T-helper 2 cell treated with Interferon-gamma antibody and Interleukin-4, amounts not matched to agents 5 μg/mL and 100 μg/mL, for 36 hours (primary cell): ENCODE data around the gene TXNDC8.
"Not testable (repeated sequence)": the region's sequence is repeated elsewhere in the genome, so short reads cannot be mapped to it uniquely, and the experiment has no call there.

Experiments
- DNase-seq: peaks from one replicate; pipeline ENCODE4 v3.0.0; 2021; ENCODE audit warnings: low spot score
- H3K27ac Mint-ChIP-seq: one replicate; pipeline ENCODE4 v1.8.0; 2021; ENCODE audit warnings: mild to moderate bottlenecking, mixed read lengths
- H3K27me3 Mint-ChIP-seq: one replicate; pipeline ENCODE4 v1.8.0; 2021; ENCODE audit warnings: low read depth, mixed read lengths
- H3K36me3 Mint-ChIP-seq: one replicate; pipeline ENCODE4 v1.8.0; 2021; ENCODE audit warnings: low read depth, mixed read lengths
- H3K4me1 Mint-ChIP-seq: one replicate; pipeline ENCODE4 v1.8.0; 2021; ENCODE audit warnings: low read depth, mixed read lengths
- H3K4me3 Mint-ChIP-seq: one replicate; pipeline ENCODE4 v1.8.0; 2022; ENCODE audit warnings: mild to moderate bottlenecking, moderate library complexity, mixed read lengths
- H3K9me3 Mint-ChIP-seq: one replicate; pipeline ENCODE4 v1.8.0; 2021; ENCODE audit warnings: mixed read lengths

The TXNDC8 gene

DNA sequence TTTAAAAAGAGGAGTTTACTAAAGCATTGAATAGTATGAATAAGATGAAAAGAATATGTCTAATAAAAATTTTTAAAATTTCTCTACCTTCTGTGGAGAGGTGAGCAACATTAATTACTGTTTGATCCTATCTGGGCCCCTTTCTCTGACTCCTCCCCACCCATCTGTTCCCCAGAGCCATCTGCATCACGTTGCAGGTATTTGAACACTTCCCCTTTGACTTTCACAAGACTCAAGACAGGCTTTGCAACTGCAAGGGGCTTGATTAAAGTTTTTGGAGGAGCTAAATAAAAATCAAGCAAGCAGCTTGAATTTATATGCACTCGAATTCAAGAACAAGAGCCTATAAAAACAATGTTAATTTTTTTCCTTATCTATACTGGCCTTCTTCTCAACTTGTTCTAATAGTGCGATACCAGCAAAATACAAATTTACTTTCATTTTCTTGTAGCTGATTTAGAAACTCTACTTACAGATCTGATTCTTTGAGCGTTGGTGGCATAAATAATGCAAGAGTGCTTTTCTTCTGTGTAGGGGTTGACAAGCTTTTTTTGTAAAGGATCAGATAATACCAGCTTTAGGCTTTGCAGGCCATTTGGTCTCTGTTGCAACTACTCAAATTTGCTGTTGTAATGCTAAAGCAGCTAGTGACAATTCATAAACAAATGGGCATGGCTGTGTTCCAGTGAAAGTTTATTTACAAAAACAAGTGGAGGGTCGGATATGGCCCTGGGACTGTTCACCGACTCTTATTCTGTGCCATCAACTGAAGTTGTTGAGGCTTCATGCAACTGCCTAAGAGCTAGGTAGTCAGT is 21.2 kb downstream of the TXNDC8 start:
- DNase-seq, result no peak
- no peaks in the 10 kb centered on the region for H3K36me3 Mint-ChIP-seq
- H3K9me3 Mint-ChIP-seq, result peaks cover 8% of the 10 kb centered on the region
- H3K27me3 Mint-ChIP-seq, result peaks cover 2% of the 10 kb centered on the region
- H3K4me1 Mint-ChIP-seq, result peaks cover 7% of the 10 kb centered on the region
- H3K27ac Mint-ChIP-seq, result no peak overlapping the region
- peak overlapping the region; percentile 64 for H3K4me3 Mint-ChIP-seq

DNA sequence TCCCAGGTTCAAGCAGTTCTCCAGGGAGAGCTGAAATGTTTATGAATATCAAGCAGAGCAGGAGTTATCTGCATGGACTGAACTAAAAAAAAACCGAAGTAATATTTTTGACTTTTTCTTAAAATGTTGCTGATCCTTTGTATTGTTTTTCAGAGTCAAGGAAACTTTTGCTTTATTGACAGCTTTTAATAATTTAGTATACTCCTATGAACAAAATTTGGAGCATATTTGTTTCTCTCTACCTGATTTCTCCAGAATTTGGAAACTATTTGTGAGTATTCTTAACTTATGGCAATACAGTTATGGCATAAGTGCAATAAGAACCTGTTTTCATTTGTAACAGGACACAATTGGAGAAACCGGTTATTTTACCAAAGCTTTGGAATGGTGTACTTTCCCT is 25.7 kb downstream of the TXNDC8 start:
- Mint-ChIP-seq H3K9me3 (peaks cover 14% of the 10 kb centered on the region), H3K4me1 (peaks cover 18% of the 10 kb centered on the region)
- H3K4me3 Mint-ChIP-seq, H3K27me3 Mint-ChIP-seq, H3K27ac Mint-ChIP-seq, H3K36me3 Mint-ChIP-seq, DNase-seq: not testable (repeated sequence)

DNA sequence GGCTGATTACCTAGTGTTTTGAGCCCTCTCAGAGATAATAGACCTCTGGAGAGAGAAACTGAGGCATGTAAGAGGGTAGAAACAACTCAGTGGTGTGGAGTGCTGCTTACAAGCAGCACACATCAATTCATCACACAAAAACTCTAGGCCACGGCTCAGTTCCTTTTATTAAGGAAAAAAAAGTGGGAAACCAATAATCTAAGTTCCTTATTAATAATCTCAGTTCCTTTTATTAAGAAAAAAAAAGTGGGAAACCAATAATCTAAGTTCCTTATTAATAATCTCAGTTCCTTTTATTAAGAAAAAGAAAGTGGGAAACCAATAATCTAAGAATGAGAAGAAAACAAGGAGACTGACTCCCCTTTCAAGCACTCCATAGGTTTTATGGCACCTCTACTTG is 28.0 kb downstream of the TXNDC8 start:
- Mint-ChIP-seq H3K36me3 (no peaks in the 10 kb centered on the region), H3K27me3 (peaks cover 4% of the 10 kb centered on the region), H3K27ac (no peak overlapping the region), H3K4me1 (peaks cover 10% of the 10 kb centered on the region), H3K9me3 (peaks cover 14% of the 10 kb centered on the region), H3K4me3 (no peak overlapping the region)
- DNase-seq, result no peak

- H3K9me3 Mint-ChIP-seq, result peaks cover 14% of the 10 kb centered on the region
- H3K4me1 Mint-ChIP-seq, result peaks cover 10% of the 10 kb centered on the region
- H3K27ac Mint-ChIP-seq, result peak overlapping the region; percentile 16
- peaks cover 4% of the 10 kb centered on the region for H3K27me3 Mint-ChIP-seq
- peak overlapping the region; percentile 19 for H3K4me3 Mint-ChIP-seq
- no peaks in the 10 kb centered on the region for H3K36me3 Mint-ChIP-seq
- no peak for DNase-seq
Observed at GRCh38 chr9:110308633-110309038, 29.0 kb downstream of the TXNDC8 start.

DNA sequence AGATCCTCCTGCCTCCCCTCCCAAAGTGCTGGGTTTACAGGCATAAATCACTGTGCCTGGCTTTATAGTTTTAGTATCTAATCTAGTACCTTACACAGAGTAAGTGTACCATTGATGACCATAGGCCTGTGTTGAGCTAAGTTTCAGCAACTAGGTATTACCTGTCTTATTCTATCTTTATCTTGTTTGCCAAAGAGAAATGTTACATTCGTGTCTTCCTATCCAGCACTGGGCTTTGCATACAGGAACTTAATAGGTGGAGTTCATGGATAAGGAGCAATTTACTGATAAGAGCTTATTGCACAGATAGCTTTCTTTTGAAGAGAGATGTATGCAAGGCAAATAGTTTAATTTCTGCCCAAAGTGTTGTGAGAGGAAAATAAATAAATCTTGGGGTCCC is 30.5 kb downstream of the TXNDC8 start:
- DNase-seq, result no peak
- Mint-ChIP-seq H3K27ac (no peak overlapping the region), H3K27me3 (peaks cover 4% of the 10 kb centered on the region), H3K4me3 (no peak overlapping the region), H3K9me3 (peaks cover 6% of the 10 kb centered on the region), H3K36me3 (no peaks in the 10 kb centered on the region), H3K4me1 (peaks cover 10% of the 10 kb centered on the region)

GRCh38 chr9:110303133-110303532 is 34.5 kb downstream of the TXNDC8 start:
- DNase-seq, result no peak
- H3K27ac Mint-ChIP-seq, result no peak overlapping the region
- peaks cover under 1% of the 10 kb centered on the region for H3K4me1 Mint-ChIP-seq
- peaks cover 6% of the 10 kb centered on the region for H3K27me3 Mint-ChIP-seq
- H3K36me3 Mint-ChIP-seq, result no peaks in the 10 kb centered on the region
- H3K4me3 Mint-ChIP-seq, result no peak overlapping the region
- no peaks in the 10 kb centered on the region for H3K9me3 Mint-ChIP-seq

DNA sequence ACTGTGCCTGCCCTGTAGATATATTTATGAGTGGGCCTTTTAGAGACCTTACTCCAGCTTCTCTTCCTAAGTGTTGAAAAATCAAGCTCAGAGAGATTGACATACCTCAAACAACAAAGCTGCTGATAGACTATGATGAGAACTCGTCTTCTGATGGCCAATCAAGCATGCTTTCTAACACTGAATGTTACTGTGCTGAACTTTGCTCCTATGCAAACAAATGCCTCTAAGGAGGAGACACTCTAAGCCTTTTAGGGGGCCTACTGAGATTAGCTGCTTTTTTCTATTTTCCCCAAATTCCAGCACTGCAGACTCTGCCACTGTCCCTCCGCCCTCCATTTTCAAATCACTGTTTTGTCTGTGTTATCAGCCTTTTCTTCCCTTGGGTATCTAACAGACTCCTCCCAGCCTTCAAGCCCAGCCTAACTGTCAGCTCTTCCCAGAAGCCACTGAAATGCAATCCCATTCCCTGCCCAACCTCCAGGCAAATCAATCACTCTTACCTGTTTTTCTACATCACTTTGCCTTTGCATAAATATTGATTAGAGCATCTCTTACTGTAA is 39.5 kb downstream of the TXNDC8 start:
- no peaks in the 10 kb centered on the region for H3K4me1 Mint-ChIP-seq
- DNase-seq, result no peak
- peaks cover 2% of the 10 kb centered on the region for H3K27me3 Mint-ChIP-seq
- H3K27ac Mint-ChIP-seq, result no peak overlapping the region
- no peaks in the 10 kb centered on the region for H3K9me3 Mint-ChIP-seq
- no peak overlapping the region for H3K4me3 Mint-ChIP-seq
- no peaks in the 10 kb centered on the region for H3K36me3 Mint-ChIP-seq

- Mint-ChIP-seq H3K27ac (no peak overlapping the region), H3K36me3 (no peaks in the 10 kb centered on the region), H3K27me3 (no peaks in the 10 kb centered on the region), H3K4me1 (no peaks in the 10 kb centered on the region), H3K4me3 (no peak overlapping the region), H3K9me3 (no peaks in the 10 kb centered on the region)
- no peak for DNase-seq
Observed at GRCh38 chr9:110293248-110293647, 44.4 kb downstream of the TXNDC8 start.

GRCh38 chr9:110291921-110292557 is 45.6 kb downstream of the TXNDC8 start:
- no peak overlapping the region for H3K4me3 Mint-ChIP-seq
- H3K4me1 Mint-ChIP-seq, result no peaks in the 10 kb centered on the region
- no peak for DNase-seq
- no peaks in the 10 kb centered on the region for H3K36me3 Mint-ChIP-seq
- no peaks in the 10 kb centered on the region for H3K9me3 Mint-ChIP-seq
- H3K27me3 Mint-ChIP-seq, result no peaks in the 10 kb centered on the region
- H3K27ac Mint-ChIP-seq, result no peak overlapping the region

DNA sequence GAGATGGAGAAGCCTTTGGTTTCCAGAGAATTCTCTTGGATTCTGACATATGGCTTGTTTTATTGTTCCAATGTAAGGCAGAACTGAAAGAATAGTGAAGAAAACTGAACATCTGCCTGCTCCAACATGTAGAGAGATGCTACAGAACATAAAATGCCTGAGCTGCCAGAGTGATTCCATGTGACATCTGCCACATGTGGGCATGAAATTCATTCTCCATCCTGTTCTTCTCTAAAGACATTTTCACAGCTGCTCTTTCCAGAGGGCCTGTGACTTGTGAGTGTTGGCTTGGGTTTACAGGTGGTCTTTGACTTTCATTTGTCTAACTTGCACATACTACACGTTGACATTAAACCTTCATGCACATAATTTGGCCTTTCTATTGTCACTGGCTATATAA is 47.7 kb downstream of the TXNDC8 start:
- no peaks in the 10 kb centered on the region for H3K27me3 Mint-ChIP-seq
- no peak overlapping the region for H3K4me3 Mint-ChIP-seq
- H3K27ac Mint-ChIP-seq, result no peak overlapping the region
- no peaks in the 10 kb centered on the region for H3K36me3 Mint-ChIP-seq
- no peaks in the 10 kb centered on the region for H3K9me3 Mint-ChIP-seq
- DNase-seq, result no peak
- peaks cover 1% of the 10 kb centered on the region for H3K4me1 Mint-ChIP-seq

DNA sequence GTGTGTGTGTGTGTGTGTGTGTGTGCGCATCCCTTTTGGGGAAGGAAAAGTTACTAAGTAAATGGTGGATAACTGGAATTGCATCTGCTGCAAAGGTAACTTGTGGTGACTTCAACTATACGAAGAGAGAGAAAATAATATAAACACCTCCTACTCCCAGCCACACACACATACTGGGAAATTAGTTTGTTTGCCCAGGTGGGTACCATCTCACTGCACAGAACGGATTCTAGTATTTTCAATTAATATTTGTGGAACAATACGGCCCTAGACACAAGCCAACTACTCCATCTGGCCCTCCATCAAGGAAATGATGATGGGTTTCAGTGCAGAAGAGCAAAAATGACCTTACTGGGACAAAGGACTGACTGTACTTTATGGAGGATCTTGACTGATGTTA is 49.2 kb downstream of the TXNDC8 start:
- Mint-ChIP-seq H3K4me3 (no peak overlapping the region), H3K9me3 (no peaks in the 10 kb centered on the region), H3K27ac (no peak overlapping the region), H3K36me3 (no peaks in the 10 kb centered on the region), H3K4me1 (peaks cover 1% of the 10 kb centered on the region), H3K27me3 (no peaks in the 10 kb centered on the region)
- DNase-seq, result no peak

GRCh38 chr9:110287289-110287680 is 50.4 kb downstream of the TXNDC8 start:
- no peak overlapping the region for H3K4me3 Mint-ChIP-seq
- H3K36me3 Mint-ChIP-seq, result no peaks in the 10 kb centered on the region
- H3K27ac Mint-ChIP-seq, result no peak overlapping the region
- H3K27me3 Mint-ChIP-seq, result no peaks in the 10 kb centered on the region
- no peak for DNase-seq
- H3K4me1 Mint-ChIP-seq, result peaks cover 1% of the 10 kb centered on the region
- H3K9me3 Mint-ChIP-seq, result no peaks in the 10 kb centered on the region

GRCh38 chr9:110284211-110284844 is 53.3 kb downstream of the TXNDC8 start:
- no peak overlapping the region for H3K4me3 Mint-ChIP-seq
- no peaks in the 10 kb centered on the region for H3K9me3 Mint-ChIP-seq

DNA sequence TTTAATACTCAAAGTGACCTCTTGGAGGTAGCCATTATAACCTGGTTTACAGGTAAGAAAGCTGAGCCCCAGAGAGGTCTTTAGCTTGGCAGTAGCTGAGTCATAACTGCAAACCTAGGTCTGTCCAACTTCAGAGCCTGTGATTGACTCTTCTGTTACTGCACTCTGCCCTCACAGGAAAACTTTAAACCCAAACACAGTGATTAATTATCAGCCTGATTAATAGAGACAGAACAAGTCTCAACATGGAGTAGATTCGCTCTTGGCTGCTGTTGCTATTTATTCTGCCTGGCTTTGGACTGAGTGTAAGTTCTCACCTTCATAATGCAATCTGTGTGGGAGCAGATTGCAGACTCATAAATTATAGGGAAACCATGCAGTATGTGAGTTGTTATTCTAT is 53.9 kb downstream of the TXNDC8 start:
- Mint-ChIP-seq H3K27me3 (no peaks in the 10 kb centered on the region), H3K36me3 (no peaks in the 10 kb centered on the region), H3K9me3 (no peaks in the 10 kb centered on the region), H3K4me3 (no peak overlapping the region), H3K4me1 (peaks cover 1% of the 10 kb centered on the region), H3K27ac (no peak overlapping the region)
- DNase-seq, result no peak

More at GRCh38 chr9:110284211-110284844, 53.3 kb downstream of the TXNDC8 start:
- no peaks in the 10 kb centered on the region for H3K27me3 Mint-ChIP-seq
- H3K27ac Mint-ChIP-seq, result no peak overlapping the region
- H3K4me1 Mint-ChIP-seq, result peaks cover 1% of the 10 kb centered on the region
- no peak for DNase-seq
- no peaks in the 10 kb centered on the region for H3K36me3 Mint-ChIP-seq
